Subcutaneous abdominal adipose tissue (tissue), 5 donors: ENCODE data around the gene PGRMC2.

Source experiments
- H3K27ac ChIP-seq: one replicate; pipeline ENCODE4 v1.7.0; 2013; ENCODE audit warnings: low read depth, mild to moderate bottlenecking, inconsistent platforms, low read length, moderate library complexity
- H3K27me3 ChIP-seq, 5 donors: one replicate each; pipeline ENCODE4 v1.7.0; 2013; ENCODE audit warnings: low read length in 5 of 5, inconsistent platforms in 1 of 5; ENCODE audit not compliant: control insufficient read depth in 5 of 5, insufficient read depth in 4 of 5
- H3K36me3 ChIP-seq, 5 donors: one replicate each; pipeline ENCODE4 v1.7.0; 2013; ENCODE audit warnings: low read length in 5 of 5; ENCODE audit not compliant: control insufficient read depth in 5 of 5, insufficient read depth in 5 of 5
- H3K4me1 ChIP-seq, 5 donors: one replicate each; pipeline ENCODE4 v1.7.0; 2013; ENCODE audit warnings: low read length in 5 of 5, mild to moderate bottlenecking in 3 of 5, moderate library complexity in 1 of 5; ENCODE audit not compliant: control insufficient read depth in 5 of 5, insufficient read depth in 5 of 5
- H3K4me3 ChIP-seq, 5 donors: one replicate each; pipeline ENCODE4 v1.7.0; 2013; ENCODE audit warnings: low read length in 5 of 5, low read depth in 1 of 5
- H3K9ac ChIP-seq, 5 donors: one replicate each; pipeline ENCODE4 v1.7.0; 2013; ENCODE audit warnings: low read length in 5 of 5, mild to moderate bottlenecking in 4 of 5, moderate library complexity in 3 of 5
- H3K9me3 ChIP-seq, 5 donors: one replicate each; pipeline ENCODE4 v1.7.0; 2013; ENCODE audit warnings: low read length in 5 of 5; ENCODE audit not compliant: control insufficient read depth in 5 of 5
- donor health status: healthy.
- donor health status: healthy.
- donor health status: healthy.
- donor health status: healthy.
- donor health status: healthy.

PGRMC2 gene

GRCh38 chr4:128320656-128321055 is 33.0 kb upstream of the PGRMC2 start:
- peaks cover 6 to 20% (median 10%) of the 10 kb centered on the region in 5 donors for H3K36me3 ChIP-seq
- H3K9me3 ChIP-seq, result no peaks in the 10 kb centered on the region
- no peaks in the 10 kb centered on the region for H3K27me3 ChIP-seq
- no peak overlapping the region for H3K4me3 ChIP-seq
- H3K4me1 ChIP-seq, result no peaks in the 10 kb centered on the region
- no peak overlapping the region for H3K27ac ChIP-seq
- H3K9ac ChIP-seq, result no peak overlapping the region

- Histone ChIP-seq H3K4me3 (no peak overlapping the region), H3K9ac (no peak overlapping the region), H3K9me3 (no peaks in the 10 kb centered on the region), H3K27me3 (no peaks in the 10 kb centered on the region), H3K4me1 (no peaks in the 10 kb centered on the region), H3K36me3 (peaks cover 0 to 8% (median 0%) of the 10 kb centered on the region in 5 donors), H3K27ac (no peak overlapping the region)
Measured at GRCh38 chr4:128315756-128316520, 28.3 kb upstream of the PGRMC2 start.

- no peak overlapping the region for H3K9ac ChIP-seq
- H3K27ac ChIP-seq, result no peak overlapping the region
- H3K4me3 ChIP-seq, result no peak overlapping the region
- peaks cover 0 to 8% (median 0%) of the 10 kb centered on the region in 5 donors for H3K36me3 ChIP-seq
- no peaks in the 10 kb centered on the region for H3K27me3 ChIP-seq
- H3K9me3 ChIP-seq, result no peaks in the 10 kb centered on the region
- peaks cover 6 to 28% (median 26%) of the 10 kb centered on the region in 5 donors for H3K4me1 ChIP-seq
Measured at GRCh38 chr4:128311659-128312403, 24.2 kb upstream of the PGRMC2 start.

GRCh38 chr4:128310266-128310697 is 22.7 kb upstream of the PGRMC2 start:
- H3K4me3 ChIP-seq, result no peak overlapping the region
- H3K27ac ChIP-seq, result peak overlapping the region; percentile 77

GRCh38 chr4:128309585-128309984 is 22.0 kb upstream of the PGRMC2 start:
- Histone ChIP-seq H3K9ac (peak overlapping the region in 2 of 5 donors; percentile 2 to 58), H3K4me1 (peaks cover 6 to 43% (median 34%) of the 10 kb centered on the region in 5 donors), H3K9me3 (no peaks in the 10 kb centered on the region), H3K4me3 (no peak overlapping the region), H3K27ac (peak overlapping the region; percentile 77), H3K27me3 (no peaks in the 10 kb centered on the region), H3K36me3 (no peaks in the 10 kb centered on the region)

More at GRCh38 chr4:128310266-128310697, 22.7 kb upstream of the PGRMC2 start:
- Histone ChIP-seq H3K27me3 (no peaks in the 10 kb centered on the region), H3K9ac (no peak overlapping the region), H3K36me3 (peaks cover 0 to 2% (median 0%) of the 10 kb centered on the region in 5 donors), H3K4me1 (peaks cover 6 to 38% (median 33%) of the 10 kb centered on the region in 5 donors), H3K9me3 (no peaks in the 10 kb centered on the region)

- Histone ChIP-seq H3K27me3 (no peaks in the 10 kb centered on the region), H3K4me1 (peaks cover 6 to 43% (median 34%) of the 10 kb centered on the region in 5 donors), H3K36me3 (no peaks in the 10 kb centered on the region), H3K4me3 (no peak overlapping the region), H3K9ac (no peak overlapping the region), H3K9me3 (no peaks in the 10 kb centered on the region), H3K27ac (peak overlapping the region; percentile 77)
Measured at GRCh38 chr4:128308986-128309385, 21.4 kb upstream of the PGRMC2 start.

- Histone ChIP-seq H3K36me3 (peaks cover 0 to 4% (median 0%) of the 10 kb centered on the region in 5 donors), H3K9ac (peak overlapping the region in 1 of 5 donors; percentile 12), H3K4me1 (peaks cover 6 to 51% (median 44%) of the 10 kb centered on the region in 5 donors), H3K4me3 (no peak overlapping the region), H3K27me3 (no peaks in the 10 kb centered on the region), H3K27ac (peak overlapping the region; percentile 77), H3K9me3 (no peaks in the 10 kb centered on the region)
Measured at GRCh38 chr4:128307123-128307571, 19.5 kb upstream of the PGRMC2 start.

GRCh38 chr4:128305942-128306341 is 18.3 kb upstream of the PGRMC2 start:
- Histone ChIP-seq H3K4me1 (peaks cover 6 to 52% (median 44%) of the 10 kb centered on the region in 5 donors), H3K36me3 (peaks cover 0 to 4% (median 0%) of the 10 kb centered on the region in 5 donors), H3K9me3 (no peaks in the 10 kb centered on the region), H3K9ac (no peak overlapping the region), H3K4me3 (no peak overlapping the region), H3K27me3 (no peaks in the 10 kb centered on the region), H3K27ac (no peak overlapping the region)

GRCh38 chr4:128303986-128304385 is 16.4 kb upstream of the PGRMC2 start:
- peaks cover 0 to 4% (median 0%) of the 10 kb centered on the region in 5 donors for H3K36me3 ChIP-seq
- peaks cover 0 to 45% (median 29%) of the 10 kb centered on the region in 5 donors for H3K4me1 ChIP-seq
- H3K27ac ChIP-seq, result peak overlapping the region; percentile 32
- H3K4me3 ChIP-seq, result no peak overlapping the region
- H3K27me3 ChIP-seq, result no peaks in the 10 kb centered on the region
- H3K9me3 ChIP-seq, result no peaks in the 10 kb centered on the region
- H3K9ac ChIP-seq, result no peak overlapping the region

GRCh38 chr4:128303405-128303785 is 15.8 kb upstream of the PGRMC2 start:
- peak overlapping the region; percentile 4 for H3K27ac ChIP-seq
- no peak overlapping the region for H3K4me3 ChIP-seq
- peak overlapping the region in 1 of 5 donors; percentile 9 for H3K9ac ChIP-seq
- H3K27me3 ChIP-seq, result no peaks in the 10 kb centered on the region
- no peaks in the 10 kb centered on the region for H3K9me3 ChIP-seq
- H3K36me3 ChIP-seq, result peaks cover 0 to 4% (median 0%) of the 10 kb centered on the region in 5 donors
- H3K4me1 ChIP-seq, result peaks cover 0 to 45% (median 25%) of the 10 kb centered on the region in 5 donors
